Tibial nerve (tissue), 4 donors: ENCODE measurements around the gene SLC6A17. TPM values are rescaled to one million over a fixed set of nuclear protein-coding genes. Genes with fewer than 3 reads are reported as not detected.

Experiments
- DNase-seq, 2 donors: peaks; one replicate each; pipeline ENCODE4 v3.0.0-alpha.2; 2019; ENCODE audit warnings: low spot score in 2 of 2
- H3K27ac ChIP-seq, 4 donors: fragments of 200-600 bp; sonication (generic) in 3 of 4; one replicate each; pipeline ENCODE4 v1.5.1; 2017 to 2019; ENCODE audit warnings: mild to moderate bottlenecking in 1 of 4
- H3K27me3 ChIP-seq, 2 donors: fragments of 200-600 bp; sonication (generic) in 1 of 2; one replicate each; pipeline versions ENCODE4 v1.5.1 to v1.6.0; 2017 to 2019
- H3K36me3 ChIP-seq, 3 donors: fragments of 200-600 bp; sonication (generic); one replicate each; pipeline ENCODE4 v1.5.1; 2018 to 2019
- H3K4me1 ChIP-seq, 4 donors: fragments of 200-600 bp; sonication (generic) in 3 of 4; one replicate each; pipeline ENCODE4 v1.5.1; 2017 to 2019
- H3K4me3 ChIP-seq, 4 donors: fragments of 200-600 bp; sonication (generic) in 3 of 4; one replicate each; pipeline ENCODE4 v1.5.1; 2017 to 2019; ENCODE audit warnings: mild to moderate bottlenecking in 1 of 4, moderate library complexity in 1 of 4
- H3K9me3 ChIP-seq, 4 donors: fragments of 200-600 bp; sonication (generic) in 3 of 4; one replicate each; pipeline ENCODE4 v1.5.1; 2017 to 2019
- CTCF ChIP-seq, 5 experiments: fragments of 200-600 bp in 3 of 5; fragments of 450-650 bp in 2 of 5; sonication (generic) in 3 of 5; IDR thresholded peaks; one replicate each; pipeline ENCODE4 v1.5.1; 2016 to 2019; ENCODE audit warnings: antibody characterized with exemption in 5 of 5, mild to moderate bottlenecking in 3 of 5, moderate library complexity in 2 of 5
- EP300 ChIP-seq, 2 donors: sonication (generic); formaldehyde crosslinking; IDR thresholded peaks; one replicate each; pipeline ENCODE4 v1.6.1; 2017; ENCODE audit warnings: antibody characterized with exemption in 2 of 2, mild to moderate bottlenecking in 1 of 2
- POLR2A ChIP-seq, 2 donors: fragments of 450-650 bp; IDR thresholded peaks; one replicate each; pipeline ENCODE4 v1.6.1; 2017; ENCODE audit warnings: antibody characterized with exemption in 2 of 2, mild to moderate bottlenecking in 2 of 2, moderate library complexity in 2 of 2
- WGBS, 2 donors: methylation state at CpG; one replicate each; pipeline ENCODE4 v1.1.5; 2018; 5-methylcytosine and 5-hydroxymethylcytosine counted together
- total RNA-seq, 4 donors: library from RNA; depleted of rRNA; stranded (reverse); fragments of >200 nt; gene quantifications; one replicate each; pipeline ENCODE4 v1.1.0, GENCODE V29; 2016

Gene SLC6A17
- total RNA-seq, 4 donors from 2014 or later, result under 0.01 to 0.22 TPM; not detected in 2

GRCh38 chr1:110161849-110162248 is 11.6 kb downstream of the SLC6A17 start:
- H3K9me3 ChIP-seq, result no peaks in the 10 kb centered on the region
- no peak for DNase-seq
- no peak overlapping the region for H3K27ac ChIP-seq
- H3K4me3 ChIP-seq, result no peak overlapping the region
- TF ChIP-seq CTCF (IDR thresholded peaks at IDR 0.05) (no peak), EP300 (IDR thresholded peaks at IDR 0.05) (no peak), POLR2A (IDR thresholded peaks at IDR 0.05) (no peak)
- no peaks in the 10 kb centered on the region for H3K36me3 ChIP-seq
- peaks cover 0 to 8% of the 10 kb centered on the region in 2 donors for H3K27me3 ChIP-seq
- no peaks in the 10 kb centered on the region for H3K4me1 ChIP-seq
- WGBS, 2 donors, result 80 to 90% methylated on average over 11 of the region's 11 CpGs

- 54% methylated on average over 7 of the region's 7 CpGs for WGBS, 2 donors
Measured at GRCh38 chr1:110163591-110163990, 13.3 kb downstream of the SLC6A17 start.

GRCh38 chr1:110164725-110165350 is 14.5 kb downstream of the SLC6A17 start:
- 39 to 62% methylated on average over 4 to 8 of the region's 10 CpGs for WGBS, 2 donors
- no peaks in the 10 kb centered on the region for H3K4me1 ChIP-seq

More at GRCh38 chr1:110163591-110163990, 13.3 kb downstream of the SLC6A17 start:
- Histone ChIP-seq H3K27me3 (peaks cover 0 to 8% of the 10 kb centered on the region in 2 donors), H3K4me1 (no peaks in the 10 kb centered on the region), H3K9me3 (no peaks in the 10 kb centered on the region), H3K27ac (no peak overlapping the region), H3K36me3 (no peaks in the 10 kb centered on the region), H3K4me3 (no peak overlapping the region)
- TF ChIP-seq POLR2A (IDR thresholded peaks at IDR 0.05) (no peak), EP300 (IDR thresholded peaks at IDR 0.05) (no peak), CTCF (IDR thresholded peaks at IDR 0.05) (no peak)
- no peak for DNase-seq

GRCh38 chr1:110165761-110166231 is 15.5 kb downstream of the SLC6A17 start:
- WGBS, 2 donors, result 66 to 71% methylated on average over 6 of the region's 6 CpGs
- no peak overlapping the region for H3K27ac ChIP-seq

More at GRCh38 chr1:110164725-110165350, 14.5 kb downstream of the SLC6A17 start:
- no peak for DNase-seq
- no peaks in the 10 kb centered on the region for H3K36me3 ChIP-seq
- H3K4me3 ChIP-seq, result no peak overlapping the region
- H3K27me3 ChIP-seq, result no peaks in the 10 kb centered on the region
- H3K9me3 ChIP-seq, result no peaks in the 10 kb centered on the region
- no peak overlapping the region for H3K27ac ChIP-seq
- TF ChIP-seq POLR2A (IDR thresholded peaks at IDR 0.05), result no peak
- TF ChIP-seq CTCF (IDR thresholded peaks at IDR 0.05), result no peak
- no peak for TF ChIP-seq EP300 (IDR thresholded peaks at IDR 0.05)

More at GRCh38 chr1:110165761-110166231, 15.5 kb downstream of the SLC6A17 start:
- H3K4me3 ChIP-seq, result no peak overlapping the region
- H3K27me3 ChIP-seq, result no peaks in the 10 kb centered on the region
- no peaks in the 10 kb centered on the region for H3K4me1 ChIP-seq
- TF ChIP-seq POLR2A (IDR thresholded peaks at IDR 0.05) (no peak), CTCF (IDR thresholded peaks at IDR 0.05) (no peak), EP300 (IDR thresholded peaks at IDR 0.05) (no peak)
- H3K36me3 ChIP-seq, result no peaks in the 10 kb centered on the region
- DNase-seq, result no peak
- H3K9me3 ChIP-seq, result no peaks in the 10 kb centered on the region
